ENCODE measurements around the gene TRIM66.

DNA sequence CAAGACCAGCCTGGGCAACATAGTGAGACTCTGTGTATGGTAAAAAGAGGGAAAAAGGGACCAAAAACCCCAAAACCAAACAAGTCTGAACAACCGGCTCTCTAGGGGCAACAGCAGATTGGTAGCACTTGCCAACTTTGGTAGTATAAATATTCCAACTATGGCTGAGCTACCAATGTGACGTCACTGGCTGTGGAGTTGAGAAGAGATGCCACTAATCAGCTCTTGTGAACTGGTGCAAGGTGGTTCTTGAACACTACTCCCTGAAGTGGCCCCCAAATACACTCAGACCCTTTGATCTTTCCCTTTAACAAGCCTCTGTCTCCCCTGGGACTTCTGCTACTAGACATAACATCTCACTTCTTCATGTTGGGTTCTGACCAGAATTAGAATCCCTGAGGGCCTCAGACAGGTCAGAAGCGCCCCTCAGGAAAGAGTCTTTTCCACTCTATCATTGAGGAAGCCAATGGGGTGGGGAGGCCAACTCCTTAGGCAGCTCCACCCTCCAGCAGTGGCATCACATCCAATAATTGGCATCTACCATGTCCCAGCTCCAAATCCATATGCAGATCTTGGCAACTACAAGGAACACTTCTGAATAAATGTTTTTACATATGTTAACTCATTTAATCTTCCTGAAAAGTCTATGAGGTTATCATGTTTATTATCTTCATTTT, 49.3 kb upstream of the TRIM66 start:
- TF ChIP-seq EZH2 (IDR thresholded peaks at IDR 0.05) (no peak), POLR2AphosphoS5 (IDR thresholded peaks at IDR 0.05; ENCODE audit: borderline replicate concordance, low read depth, low read length) (no peak), FOXP2 (optimal IDR thresholded peaks at IDR 0.05; ENCODE audit: control extremely low read depth, extremely low read length, insufficient read depth) (no peak)
